Right lobe of liver (tissue), 4 donors: ENCODE results near the gene TRAFD1.

Experiments
- POLR2A ChIP-seq: fragments of 450-650 bp; IDR thresholded peaks from one replicate; pipeline ENCODE4 v1.6.1; 2017; ENCODE audit warnings: antibody characterized with exemption, mild to moderate bottlenecking
- TF ChIP-seq, protein P1 (sequence below), 4 donors: fragments of 200-600 bp in 3 of 4; fragments of 450-650 bp in 1 of 4; IDR thresholded peaks; one replicate each; pipeline versions ENCODE4 v1.5.1 to v1.8.0; 2016 to 2022; ENCODE audit warnings: antibody characterized with exemption in 4 of 4, mild to moderate bottlenecking in 2 of 4
- donor health status: DM: no; HTN: no; CAD: no.
- donor health status: DM: no; HTN: no; CAD: no.
- donor health status: DM: no; HTN: yes; CAD: no.

GRCh38 chr12:112164011-112164660, 38.8 kb downstream of the TRAFD1 start:
- TF ChIP-seq, protein P1, sequence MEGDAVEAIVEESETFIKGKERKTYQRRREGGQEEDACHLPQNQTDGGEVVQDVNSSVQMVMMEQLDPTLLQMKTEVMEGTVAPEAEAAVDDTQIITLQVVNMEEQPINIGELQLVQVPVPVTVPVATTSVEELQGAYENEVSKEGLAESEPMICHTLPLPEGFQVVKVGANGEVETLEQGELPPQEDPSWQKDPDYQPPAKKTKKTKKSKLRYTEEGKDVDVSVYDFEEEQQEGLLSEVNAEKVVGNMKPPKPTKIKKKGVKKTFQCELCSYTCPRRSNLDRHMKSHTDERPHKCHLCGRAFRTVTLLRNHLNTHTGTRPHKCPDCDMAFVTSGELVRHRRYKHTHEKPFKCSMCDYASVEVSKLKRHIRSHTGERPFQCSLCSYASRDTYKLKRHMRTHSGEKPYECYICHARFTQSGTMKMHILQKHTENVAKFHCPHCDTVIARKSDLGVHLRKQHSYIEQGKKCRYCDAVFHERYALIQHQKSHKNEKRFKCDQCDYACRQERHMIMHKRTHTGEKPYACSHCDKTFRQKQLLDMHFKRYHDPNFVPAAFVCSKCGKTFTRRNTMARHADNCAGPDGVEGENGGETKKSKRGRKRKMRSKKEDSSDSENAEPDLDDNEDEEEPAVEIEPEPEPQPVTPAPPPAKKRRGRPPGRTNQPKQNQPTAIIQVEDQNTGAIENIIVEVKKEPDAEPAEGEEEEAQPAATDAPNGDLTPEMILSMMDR (IDR thresholded peaks at IDR 0.05): no peak
- TF ChIP-seq POLR2A: no peak
